Fibroblast of lung (primary cell): ENCODE measurements around the gene GNA12.
"Not testable (repeated sequence)": the region's sequence is repeated elsewhere in the genome, so short reads cannot be mapped to it uniquely, and the experiment has no call there.

Experiments used
- CTCF ChIP-seq, 2 donors: IDR thresholded peaks in 1 of 2; conservative IDR thresholded peaks in 1 of 2; 1 replicate in 1 of 2; 2 replicates in 1 of 2; pipeline ENCODE4 v1.5.1; 2011 to 2012; ENCODE audit warnings: low read length in 2 of 2, control low read depth in 1 of 2, inconsistent platforms in 1 of 2, low read depth in 1 of 2, mild to moderate bottlenecking in 1 of 2
- EZH2 ChIP-seq: IDR thresholded peaks from 2 replicates; pipeline ENCODE4 v1.5.1; 2012; ENCODE audit warnings: low read length, control low read depth, mild to moderate bottlenecking; ENCODE audit errors: missing control alignments

- not testable (repeated sequence) for TF ChIP-seq EZH2; CTCF (conservative IDR thresholded peaks at IDR 0.05 in 1 of 2, IDR thresholded peaks at IDR 0.05 in 1 of 2; ENCODE audit: low read depth in 1 of 2, low read length in 2 of 2)
Observed at GRCh38 chr7:2737005-2737743, 106.9 kb downstream of the GNA12 start.
